NCI-H748 (cell line): ENCODE data around the gene KRT15.

ENCODE experiments used
- DNase-seq: peaks from one replicate; lab custom pipeline; 2025; ENCODE audit not compliant: unreplicated experiment; lab: John Stamatoyannopoulos, UW

Gene KRT15

DNA sequence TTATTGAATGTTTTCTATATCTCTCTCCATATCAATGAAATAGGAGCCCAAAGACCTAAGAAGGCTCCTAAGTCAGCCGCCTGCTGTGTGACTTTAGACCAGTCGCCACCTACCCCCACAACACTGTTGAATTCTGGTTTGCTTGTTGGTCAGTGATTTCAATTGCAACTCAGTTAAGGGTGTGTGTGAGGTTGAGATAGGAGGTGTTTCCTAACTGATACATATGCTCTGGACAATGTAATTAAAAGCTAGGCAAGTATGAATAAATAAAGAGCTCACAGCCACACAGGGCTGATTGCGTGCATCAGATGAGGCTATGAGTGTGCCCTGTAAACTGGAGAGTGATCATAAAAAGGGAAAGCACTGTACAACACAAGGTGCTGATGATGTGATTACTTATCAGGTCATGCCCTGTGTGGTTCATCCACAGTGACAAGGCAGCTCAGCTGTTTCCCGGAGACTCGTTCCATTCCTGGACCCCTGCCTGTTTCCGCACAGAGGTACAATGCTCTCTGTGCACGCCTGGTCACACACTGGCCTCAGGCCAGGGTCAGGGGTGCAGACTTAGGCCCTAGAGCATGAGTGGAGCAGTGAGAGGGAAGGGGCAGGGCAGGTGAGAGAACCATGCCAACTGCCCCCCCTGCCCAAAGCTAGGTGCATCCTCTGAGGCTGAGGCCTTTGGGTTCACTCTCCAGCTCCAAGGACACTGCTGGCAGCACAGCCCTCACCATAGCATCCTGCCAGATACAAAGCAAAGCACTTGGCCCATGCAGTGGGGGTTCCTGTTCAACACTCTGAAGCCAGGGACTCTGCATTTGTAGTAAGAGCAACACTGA lies 34.5 kb downstream of the KRT15 start:
- DNase-seq: no peak

DNA sequence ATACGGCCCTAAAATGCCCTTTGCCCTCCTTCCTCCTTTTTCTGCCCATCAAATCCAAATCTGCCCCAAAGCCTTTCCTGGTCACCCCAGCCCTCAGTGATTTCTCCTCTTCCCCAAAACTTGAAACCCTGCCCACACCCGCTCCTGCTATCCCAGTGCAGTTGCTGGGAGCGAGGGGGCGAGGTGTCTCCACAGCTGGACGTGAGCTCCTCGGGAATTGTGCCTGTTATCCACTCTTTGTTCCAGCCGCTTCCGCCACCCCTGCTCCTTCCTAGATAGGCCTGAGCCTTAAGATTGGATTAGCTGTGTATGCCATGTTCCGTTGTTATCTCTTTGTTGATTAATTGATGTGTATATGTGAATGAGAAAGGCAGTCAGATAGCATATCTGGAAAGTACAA lies 35.2 kb downstream of the KRT15 start:
- no peak for DNase-seq

DNA sequence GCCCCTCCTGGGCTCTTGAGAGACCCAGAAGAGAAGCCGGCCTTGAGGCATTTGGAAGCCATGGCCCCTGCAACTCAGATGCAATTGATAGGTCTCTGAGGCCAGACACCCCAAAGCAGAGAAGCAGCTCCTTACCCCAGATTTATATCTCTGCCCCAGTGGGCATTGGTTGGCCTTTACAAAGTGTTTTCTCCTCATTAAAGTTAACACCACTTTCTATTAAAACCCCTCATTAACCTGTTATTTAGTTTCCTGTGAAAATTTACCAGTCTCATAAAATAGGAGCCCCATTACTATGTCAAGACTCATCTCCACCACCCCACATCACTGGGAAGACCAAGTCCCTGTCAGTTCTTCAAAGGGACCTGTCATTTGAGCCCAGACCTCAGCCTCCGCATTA lies 37.7 kb downstream of the KRT15 start, which contains the start of gene KRT35:
Gene KRT35 (minus strand): TSS at position 116 of the 400 bp plus-strand sequence. CDS start 54 bp downstream, at position 62.
- no peak for DNase-seq

DNA sequence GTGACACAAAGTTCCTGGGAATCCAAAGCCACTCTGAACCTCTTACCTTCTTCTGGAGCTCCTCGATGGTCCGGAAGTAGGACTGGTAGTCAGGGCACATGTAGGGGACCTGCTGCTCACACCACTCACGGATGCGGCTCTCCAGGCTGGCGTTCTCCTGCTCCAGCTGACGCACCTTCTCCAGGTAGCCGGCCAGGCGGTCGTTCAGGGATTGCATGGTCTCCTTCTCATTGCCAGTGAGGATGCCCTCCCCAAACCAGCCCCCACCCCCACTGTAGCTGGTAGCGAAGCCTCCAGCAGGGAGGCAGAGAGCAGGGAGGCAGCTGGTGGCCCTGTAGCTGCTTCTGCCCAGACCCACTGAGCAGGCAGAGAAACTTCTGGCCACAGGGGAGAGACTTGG lies 38.1 kb downstream of the KRT15 start:
- no peak for DNase-seq

DNA sequence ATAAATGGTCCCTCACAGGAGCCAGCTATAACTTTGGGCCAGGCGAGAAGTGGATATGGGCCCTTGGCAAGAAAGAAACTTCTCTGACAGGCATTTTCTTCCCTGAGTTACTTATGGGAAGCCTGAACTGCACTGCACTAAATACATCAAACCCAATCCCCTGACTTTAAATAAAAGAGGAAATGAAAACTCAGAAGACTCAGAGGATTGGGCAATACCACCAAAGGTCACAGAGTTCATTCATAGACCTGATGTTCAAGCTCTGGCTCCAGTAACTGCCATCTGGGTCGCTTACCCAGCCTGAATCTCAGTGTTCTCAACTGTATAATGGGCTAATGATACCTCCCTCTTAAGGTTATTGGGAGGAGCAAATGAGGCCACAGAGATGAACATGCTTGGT lies 38.6 kb downstream of the KRT15 start:
- DNase-seq: no peak

DNA sequence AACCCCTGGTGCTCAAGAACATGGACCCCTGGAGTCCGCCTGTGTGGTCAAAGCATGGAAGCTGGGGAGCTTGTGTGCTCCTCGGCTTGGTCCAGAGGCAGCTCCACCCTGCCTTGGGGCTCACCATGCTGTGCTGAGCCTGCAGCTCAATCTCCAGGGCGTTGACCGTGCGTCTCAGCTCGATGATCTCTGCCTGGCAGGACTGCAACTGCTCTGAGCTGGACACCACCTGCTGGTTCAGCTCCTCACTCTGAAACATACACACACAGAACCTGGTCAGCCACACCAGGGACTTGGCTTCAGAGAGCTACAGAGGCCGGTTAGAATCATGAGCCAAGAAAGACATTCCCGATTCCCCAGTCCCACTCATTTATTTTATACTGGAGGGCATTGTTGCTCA lies 40.5 kb downstream of the KRT15 start:
- no peak for DNase-seq

DNA sequence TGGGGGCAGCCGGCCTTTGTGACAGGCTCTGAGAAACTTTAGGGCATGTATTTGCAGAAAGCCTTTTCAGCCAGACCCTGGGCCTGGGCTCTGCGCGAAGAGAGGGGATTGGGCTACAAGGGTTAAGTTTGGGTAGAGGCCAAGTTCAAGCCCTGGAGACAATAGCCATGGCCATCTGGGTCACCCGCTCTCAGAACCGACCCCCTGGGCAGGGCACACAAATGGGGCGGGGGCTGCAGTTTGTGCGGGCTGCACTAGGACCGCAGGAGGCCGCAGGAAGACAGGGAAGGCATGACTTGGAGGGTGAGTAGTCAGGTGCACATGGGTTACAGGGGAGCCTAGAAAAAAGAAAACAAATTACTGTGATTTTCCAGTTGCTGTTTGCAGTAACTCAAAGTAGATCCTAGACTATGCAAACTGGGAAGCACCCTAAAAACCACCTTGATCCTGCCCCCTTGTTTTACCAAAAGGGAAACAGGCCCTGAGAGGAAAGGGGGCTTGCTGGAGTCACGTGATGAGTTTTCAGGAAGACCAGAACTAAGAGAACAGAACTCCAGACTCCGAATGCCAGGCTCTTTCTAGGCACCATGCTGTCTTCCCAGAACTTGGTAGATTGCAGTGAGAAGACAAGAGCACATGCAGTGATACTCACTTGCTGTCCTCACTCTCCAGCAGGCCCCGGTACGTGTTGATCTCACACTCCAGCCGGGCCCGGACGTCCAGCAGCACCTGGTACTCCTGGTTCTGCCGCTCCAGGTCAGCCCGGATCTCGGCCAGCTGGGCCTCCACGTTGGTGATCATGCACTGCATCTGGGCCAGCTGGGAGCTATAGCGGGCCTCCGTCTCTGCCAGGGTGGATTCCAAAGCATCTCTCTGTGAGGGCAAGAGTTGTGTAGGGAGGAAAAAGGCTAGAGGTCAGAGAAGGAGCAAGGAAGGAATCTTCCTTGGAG lies 41.5 kb downstream of the KRT15 start:
- no peak for DNase-seq

DNA sequence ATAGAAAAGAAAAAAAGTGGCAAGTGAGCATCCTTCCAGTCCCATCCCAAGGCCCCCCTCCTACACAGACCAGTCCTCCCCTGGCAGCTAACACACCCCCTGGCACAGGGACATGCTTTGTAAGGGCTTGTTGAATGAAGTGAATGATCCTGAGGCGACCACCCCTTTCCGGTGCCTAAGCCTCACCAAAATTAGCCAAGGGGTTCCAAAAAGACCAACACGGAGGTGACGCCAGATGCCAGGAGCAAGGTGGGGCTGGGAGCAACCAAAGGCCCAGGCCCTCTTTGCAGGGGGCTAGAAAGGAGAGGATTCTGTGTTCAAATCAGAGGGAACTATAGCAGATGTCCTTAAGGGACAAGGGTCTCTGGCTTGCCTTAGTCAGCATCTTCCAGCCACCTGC lies 43.3 kb downstream of the KRT15 start:
- DNase-seq: no peak

DNA sequence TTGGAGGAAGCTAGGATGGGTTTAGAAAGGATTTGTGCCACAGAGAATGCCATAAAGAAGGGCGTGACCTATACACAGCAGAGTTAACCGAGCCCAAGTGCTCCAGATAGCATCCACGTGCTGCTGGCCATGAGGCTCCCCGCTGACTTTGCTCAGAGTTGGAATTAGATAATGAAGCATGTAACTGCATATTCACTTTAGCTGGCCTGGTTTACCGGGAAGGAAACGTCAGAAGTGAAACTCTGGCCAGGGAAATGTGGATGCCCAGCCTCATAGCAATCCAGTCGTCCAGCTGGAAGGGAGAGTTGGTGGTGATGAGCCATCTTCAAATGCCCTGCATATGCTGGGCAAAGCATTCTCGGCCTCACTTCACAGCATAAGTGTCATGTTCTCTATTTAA lies 43.8 kb downstream of the KRT15 start:
- no peak for DNase-seq

DNA sequence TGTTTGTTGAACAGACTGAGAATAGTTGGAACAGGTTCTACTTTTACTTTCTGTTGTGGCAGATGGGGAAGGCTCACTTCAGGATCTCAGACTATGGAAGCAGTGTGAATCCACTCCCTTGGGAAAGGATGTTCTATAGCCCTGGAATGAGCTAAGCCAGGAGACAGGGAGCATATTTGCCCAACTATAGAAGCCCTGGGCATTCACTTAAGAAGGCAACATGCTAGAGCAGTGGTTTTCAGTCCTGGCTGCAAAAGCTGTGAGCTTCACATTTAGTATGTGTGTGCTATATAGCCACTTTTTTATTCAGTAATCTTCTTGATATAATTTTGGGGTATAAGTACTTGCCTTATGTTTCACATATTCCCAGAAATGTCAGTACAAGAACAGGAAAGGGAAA lies 50.3 kb downstream of the KRT15 start:
- no peak for DNase-seq

DNA sequence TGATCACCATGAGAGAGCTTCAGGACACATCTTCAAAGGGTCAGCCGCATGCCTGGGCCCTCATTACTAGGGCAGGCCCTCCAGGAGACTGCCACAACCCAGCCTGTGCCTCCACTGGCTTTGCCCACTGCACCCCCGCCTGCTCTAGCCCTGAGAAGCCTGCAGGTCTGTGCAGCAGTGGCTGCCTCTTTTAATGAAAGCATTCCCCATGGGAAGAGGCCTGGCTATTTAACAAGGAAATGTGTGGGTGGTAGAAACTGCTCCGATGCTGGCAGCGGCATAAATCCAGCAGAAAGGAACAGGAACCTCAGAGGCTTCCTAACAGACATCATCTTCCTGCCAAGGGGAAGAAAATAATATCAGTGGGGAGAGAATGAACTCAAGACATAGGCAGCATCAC lies 51.1 kb downstream of the KRT15 start:
- DNase-seq: no peak

DNA sequence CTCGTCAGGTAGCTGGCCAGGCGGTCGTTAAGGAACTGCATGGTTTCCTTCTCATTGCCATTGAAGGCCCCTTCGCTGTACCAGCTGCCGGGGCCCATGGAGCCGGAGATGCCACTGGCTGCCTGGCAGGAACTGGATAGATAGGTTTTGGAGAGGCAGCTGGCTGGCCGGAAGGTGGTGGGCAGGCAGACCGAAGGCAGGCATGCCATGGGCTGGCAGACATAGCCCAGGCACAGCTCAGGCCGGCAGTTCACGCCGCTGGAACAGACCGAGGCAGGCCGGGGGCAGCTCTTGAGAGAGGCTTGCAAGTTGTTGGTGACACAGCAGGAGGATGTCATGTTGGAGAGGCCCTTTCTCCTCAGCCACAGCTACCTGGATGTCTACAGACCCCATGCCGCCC lies 51.7 kb downstream of the KRT15 start, which contains the start of gene KRT32:
Gene KRT32 (minus strand): TSS at position 399 of the 400 bp plus-strand sequence. CDS start 61 bp downstream, at position 338.
- no peak for DNase-seq

DNA sequence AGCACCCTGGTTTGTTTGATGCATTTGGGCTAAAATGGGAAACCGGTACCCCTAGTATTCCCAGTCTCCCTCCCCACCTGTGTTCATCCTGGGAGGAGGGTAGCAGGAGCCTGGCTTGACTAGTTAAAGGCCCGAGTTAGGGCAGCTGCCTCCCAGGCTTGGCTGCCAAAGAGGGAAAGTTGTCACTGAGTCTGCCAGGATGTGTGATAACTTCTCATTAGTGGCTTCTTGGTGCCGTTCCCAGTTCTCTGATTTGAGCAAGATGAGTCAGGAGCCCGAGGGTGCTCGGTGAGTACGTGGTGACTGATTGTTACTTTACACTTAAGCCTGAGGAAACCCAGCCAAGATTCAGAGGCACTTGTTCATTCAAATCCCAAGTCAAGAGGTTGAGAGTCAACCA lies 54.0 kb downstream of the KRT15 start:
- no peak for DNase-seq

DNA sequence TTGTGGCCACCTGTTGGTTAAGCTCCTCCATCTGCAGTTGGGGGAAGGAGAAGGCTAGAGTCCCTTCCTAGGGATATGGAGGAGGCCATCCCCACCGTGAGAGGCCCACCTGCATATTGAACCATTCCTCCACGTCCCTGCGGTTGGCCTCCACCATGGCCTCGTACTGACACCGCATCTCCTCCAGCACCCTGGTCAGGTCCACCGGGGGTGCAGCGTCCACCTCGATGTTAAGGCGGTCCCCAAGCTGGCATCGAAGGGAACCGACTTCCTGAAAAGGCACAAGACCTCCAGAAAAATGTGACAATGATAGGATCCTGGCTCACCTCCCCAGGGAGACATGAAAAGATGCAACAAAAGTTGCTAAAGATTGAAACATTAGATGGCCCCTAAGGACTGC lies 54.5 kb downstream of the KRT15 start:
- no peak for DNase-seq

DNA sequence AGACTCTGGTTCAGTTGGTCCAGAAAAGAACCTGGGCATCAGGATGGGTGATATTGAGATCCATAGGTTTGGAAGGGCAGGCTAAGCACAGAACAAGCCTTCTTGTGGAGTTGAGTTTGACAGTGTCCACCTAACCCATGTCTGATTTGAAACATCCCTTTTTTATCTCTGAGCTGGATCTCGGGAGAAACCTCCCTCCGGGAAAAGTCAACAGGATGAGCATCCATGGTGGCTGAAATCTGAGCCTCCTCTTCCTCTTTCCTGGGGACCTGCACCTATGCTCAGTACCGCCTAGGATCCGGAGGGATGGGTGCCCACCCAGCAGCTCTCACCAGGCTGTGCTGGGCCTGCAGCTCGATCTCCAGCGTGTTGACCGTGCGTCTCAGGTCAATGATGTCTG lies 54.9 kb downstream of the KRT15 start:
- DNase-seq: no peak
